Transverse colon (tissue), 4 donors: ENCODE data around the gene YWHAE.

Experiments used
- EP300 ChIP-seq: sonication (generic); formaldehyde crosslinking; IDR thresholded peaks from one replicate; pipeline ENCODE4 v1.6.1; 2017; ENCODE audit warnings: antibody characterized with exemption, low read depth
- POLR2A ChIP-seq: fragments of 450-650 bp; IDR thresholded peaks from one replicate; pipeline ENCODE4 v1.6.1; 2016; ENCODE audit warnings: antibody characterized with exemption, mild to moderate bottlenecking, moderate library complexity
- POLR2AphosphoS5 ChIP-seq, 3 donors: sonication (generic); formaldehyde crosslinking; IDR thresholded peaks; one replicate each; pipeline ENCODE4 v1.6.1; 2016; ENCODE audit warnings: antibody characterized with exemption in 3 of 3
- TF ChIP-seq, protein P1 (sequence below), 5 experiments: fragments of 200-600 bp in 3 of 5; fragments of 450-650 bp in 2 of 5; sonication (generic) in 3 of 5; IDR thresholded peaks; 1 replicate in 2 of 5; 2 replicates in 3 of 5; pipeline ENCODE4 v1.5.1; 2016 to 2017; ENCODE audit warnings: antibody characterized with exemption in 5 of 5, inconsistent platforms in 3 of 5, mild to moderate bottlenecking in 2 of 5, moderate library complexity in 1 of 5

DNA sequence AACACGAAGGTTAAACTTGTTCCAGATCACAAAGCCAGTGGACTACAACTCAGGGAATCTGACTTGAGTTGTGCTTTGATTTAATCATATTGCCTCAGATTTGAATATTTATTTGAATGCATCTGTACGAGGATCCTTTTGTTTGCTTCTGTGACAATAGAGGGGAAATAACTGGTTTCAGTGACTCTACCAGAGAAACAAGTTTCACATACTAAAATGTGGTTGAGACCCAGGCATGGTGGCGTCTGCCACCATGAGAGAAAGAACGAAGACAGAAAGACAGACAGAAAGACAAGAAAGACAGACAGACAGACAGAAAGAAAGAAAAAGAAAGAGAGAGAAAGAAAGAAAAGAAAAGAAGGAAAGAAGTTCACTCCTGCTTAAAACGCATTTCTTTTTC is 24.0 kb downstream of the YWHAE start:
- TF ChIP-seq POLR2A: no peak
- TF ChIP-seq, protein P1, sequence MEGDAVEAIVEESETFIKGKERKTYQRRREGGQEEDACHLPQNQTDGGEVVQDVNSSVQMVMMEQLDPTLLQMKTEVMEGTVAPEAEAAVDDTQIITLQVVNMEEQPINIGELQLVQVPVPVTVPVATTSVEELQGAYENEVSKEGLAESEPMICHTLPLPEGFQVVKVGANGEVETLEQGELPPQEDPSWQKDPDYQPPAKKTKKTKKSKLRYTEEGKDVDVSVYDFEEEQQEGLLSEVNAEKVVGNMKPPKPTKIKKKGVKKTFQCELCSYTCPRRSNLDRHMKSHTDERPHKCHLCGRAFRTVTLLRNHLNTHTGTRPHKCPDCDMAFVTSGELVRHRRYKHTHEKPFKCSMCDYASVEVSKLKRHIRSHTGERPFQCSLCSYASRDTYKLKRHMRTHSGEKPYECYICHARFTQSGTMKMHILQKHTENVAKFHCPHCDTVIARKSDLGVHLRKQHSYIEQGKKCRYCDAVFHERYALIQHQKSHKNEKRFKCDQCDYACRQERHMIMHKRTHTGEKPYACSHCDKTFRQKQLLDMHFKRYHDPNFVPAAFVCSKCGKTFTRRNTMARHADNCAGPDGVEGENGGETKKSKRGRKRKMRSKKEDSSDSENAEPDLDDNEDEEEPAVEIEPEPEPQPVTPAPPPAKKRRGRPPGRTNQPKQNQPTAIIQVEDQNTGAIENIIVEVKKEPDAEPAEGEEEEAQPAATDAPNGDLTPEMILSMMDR (IDR thresholded peaks at IDR 0.05): no peak
- no peak for TF ChIP-seq POLR2AphosphoS5 (IDR thresholded peaks at IDR 0.05)
- no peak for TF ChIP-seq EP300
